Endothelial cell of hepatic sinusoid (primary cell): ENCODE data around the gene NEK9.

Experiments
- in situ Hi-C: cut with HindIII; loops from 2 replicates; pipeline ENCODE4 v1.10.0; 2017; ENCODE audit warnings: low sequenced_read_pairs

The NEK9 gene

GRCh38 chr14:75069121-75069810 is 57.6 kb downstream of the NEK9 start, which contains the start of gene ZC2HC1C:
Gene ZC2HC1C (plus strand): TSS chr14:75069641. CDS start chr14:75070574, 933 bp downstream.
- in situ Hi-C loops: loop anchor here (5.0 kb wide), 1 partner anchor 107 kb away; no protein-coding TSS in a partner anchor

GRCh38 chr14:75068294-75069120 is 58.3 kb downstream of the NEK9 start:
- in situ Hi-C loops: loop anchor here (5.0 kb wide), 1 partner anchor 106 kb away; no protein-coding TSS in a partner anchor

- in situ Hi-C loops: loop anchor here (5.0 kb wide), 1 partner anchor 105 kb away; no protein-coding TSS in a partner anchor
Measured at GRCh38 chr14:75067765-75068164, 59.1 kb downstream of the NEK9 start.

- in situ Hi-C loops: loop anchor here (5.0 kb wide), 1 partner anchor 105 kb away; no protein-coding TSS in a partner anchor
Measured at GRCh38 chr14:75067212-75067611, 59.6 kb downstream of the NEK9 start.

GRCh38 chr14:75066691-75067090 is 60.2 kb downstream of the NEK9 start:
- in situ Hi-C loops: loop anchor here (5.0 kb wide), 1 partner anchor 104 kb away; no protein-coding TSS in a partner anchor

- in situ Hi-C loops: no loop called here
Measured at GRCh38 chr14:75064205-75064567, 62.7 kb downstream of the NEK9 start.

GRCh38 chr14:75063491-75064204 is 63.2 kb downstream of the NEK9 start, which contains the start of gene ACYP1:
Gene ACYP1 (minus strand): TSS chr14:75064024. CDS start chr14:75063553, 471 bp downstream.
- in situ Hi-C loops: no loop called here

GRCh38 chr14:75063013-75063412 is 63.8 kb downstream of the NEK9 start:
- in situ Hi-C loops: no loop called here

GRCh38 chr14:75060420-75060819 is 66.4 kb downstream of the NEK9 start:
- in situ Hi-C loops: no loop called here

GRCh38 chr14:75059642-75060041 is 67.2 kb downstream of the NEK9 start:
- in situ Hi-C loops: no loop called here

- in situ Hi-C loops: no loop called here
Measured at GRCh38 chr14:75054421-75054820, 72.4 kb downstream of the NEK9 start.

GRCh38 chr14:75053396-75054291 is 73.2 kb downstream of the NEK9 start:
- in situ Hi-C loops: no loop called here

- in situ Hi-C loops: no loop called here
Measured at GRCh38 chr14:75051556-75051899, 75.3 kb downstream of the NEK9 start.

- in situ Hi-C loops: no loop called here
Measured at GRCh38 chr14:75050852-75051555, 75.8 kb downstream of the NEK9 start, which contains the start of gene MLH3. Gene MLH3 (minus strand): TSS chr14:75051467. CDS start chr14:75049655, 1,812 bp downstream.

- in situ Hi-C loops: no loop called here
Measured at GRCh38 chr14:75049731-75050201, 77.1 kb downstream of the NEK9 start.

GRCh38 chr14:75049136-75049535 is 77.7 kb downstream of the NEK9 start:
- in situ Hi-C loops: no loop called here

GRCh38 chr14:75048101-75048500 is 78.7 kb downstream of the NEK9 start:
- in situ Hi-C loops: no loop called here

GRCh38 chr14:75047506-75047905 is 79.3 kb downstream of the NEK9 start:
- in situ Hi-C loops: no loop called here

- in situ Hi-C loops: no loop called here
Measured at GRCh38 chr14:75046899-75047298, 79.9 kb downstream of the NEK9 start.
